Right atrium auricular region (tissue), 2 donors: ENCODE data around the gene BAAT. TPM values are rescaled to one million over a fixed set of nuclear protein-coding genes. Genes with fewer than 3 reads are reported as not detected.

ENCODE experiments used
- total RNA-seq, 2 donors: library from RNA; depleted of rRNA; stranded (reverse); fragments of >200 nt; gene quantifications; one replicate each; pipeline ENCODE4 v1.1.0, GENCODE V29; 2016

Gene BAAT
- total RNA-seq, 2 donors from 2014 or later: 0.20 TPM; not detected in 1

Other genes starting within 250 kb of the BAAT start
- gene MRPL50, start 13.6 kb upstream of the BAAT start, total RNA-seq: 10 to 100 TPM; 12.5 to 14.8 TPM
- gene ZNF189, start 13.8 kb upstream of the BAAT start, total RNA-seq: 10 to 100 TPM; 20.2 to 22.1 TPM
- gene ALDOB, start 50.8 kb upstream of the BAAT start, total RNA-seq: under 1 TPM; 0.24 to 0.85 TPM
- gene RNF20, start 148.8 kb upstream of the BAAT start, total RNA-seq: 10 to 100 TPM; 18.0 to 22.7 TPM
- gene PPP3R2, start 210.0 kb upstream of the BAAT start, total RNA-seq: not detected